K562 (cell line): ENCODE measurements around the gene ATP2A1. TPM values are rescaled to one million over a fixed set of nuclear protein-coding genes. Genes with fewer than 3 reads are reported as not detected.

Source experiments
- CTCF ChIP-seq, 3 experiments: IDR thresholded peaks in 2 of 3; conservative IDR thresholded peaks in 1 of 3; 2 replicates each; pipeline ENCODE4 v1.5.1; 2011 to 2012; ENCODE audit warnings: low read length in 3 of 3, mild to moderate bottlenecking in 3 of 3, control low read depth in 2 of 3, improper control_type of control experiment in 1 of 3, inconsistent platforms in 1 of 3, low read depth in 1 of 3, mixed read lengths in 1 of 3, moderate library complexity in 1 of 3; ENCODE audit not compliant: insufficient read depth in 2 of 3
- DEAF1 ChIP-seq: fragments of 450-650 bp; formaldehyde crosslinking; IDR thresholded peaks from 2 replicates; pipeline ENCODE4 v1.4.0; 2020; ENCODE audit warnings: mild to moderate bottlenecking, moderate library complexity
- EGR1 ChIP-seq: fragments of 450-650 bp; conservative IDR thresholded peaks from 2 replicates; pipeline ENCODE4 v1.6.1; 2017; ENCODE audit warnings: mild to moderate bottlenecking
- EWSR1 ChIP-seq: fragments of 450-650 bp; IDR thresholded peaks from 2 replicates; pipeline ENCODE4 v1.6.1; 2018; ENCODE audit warnings: borderline replicate concordance, mild to moderate bottlenecking, low read depth, moderate library complexity; ENCODE audit not compliant: partially characterized antibody
- KAT2B ChIP-seq: IDR thresholded peaks from one replicate; pipeline ENCODE4 v1.6.1; 2012; ENCODE audit warnings: low read depth, mild to moderate bottlenecking, control low read depth, inconsistent platforms, low read length, moderate library complexity
- MAZ ChIP-seq, 2 experiments: fragments of 450-650 bp in 1 of 2; sonication (generic) in 1 of 2; formaldehyde crosslinking; IDR thresholded peaks in 1 of 2; conservative IDR thresholded peaks in 1 of 2; 2 replicates each; pipeline versions ENCODE4 v1.4.0 to v1.5.0; 2020; ENCODE audit warnings: mild to moderate bottlenecking in 1 of 2, missing genetic modification reagents in 1 of 2
- RAD21 ChIP-seq, 2 experiments: fragments of 250-450 bp in 1 of 2; fragments of 450-650 bp in 1 of 2; sonication (Bioruptor Pico) in 1 of 2; formaldehyde crosslinking in 1 of 2; IDR thresholded peaks in 1 of 2; conservative IDR thresholded peaks in 1 of 2; 2 replicates each; pipeline versions ENCODE4 v1.4.0 to v1.8.0; 2020 to 2022; ENCODE audit warnings: mild to moderate bottlenecking in 2 of 2, moderate library complexity in 1 of 2
- RBFOX2 ChIP-seq: fragments of 200-400 bp; formaldehyde crosslinking; IDR thresholded peaks from 2 replicates; pipeline ENCODE4 v1.6.1; 2017; ENCODE audit warnings: low read depth, mild to moderate bottlenecking, low read length, moderate library complexity
- RBM34 ChIP-seq: fragments of 200-400 bp; formaldehyde crosslinking; IDR thresholded peaks from 2 replicates; pipeline ENCODE4 v1.6.1; 2018; ENCODE audit warnings: low read length, borderline replicate concordance; ENCODE audit not compliant: insufficient read depth
- SMC3 ChIP-seq: conservative IDR thresholded peaks from 2 replicates; pipeline ENCODE4 v1.6.1; 2011; ENCODE audit warnings: low read depth, low read length, improper control_type of control experiment; ENCODE audit not compliant: insufficient read depth
- TAL1 ChIP-seq: fragments of 450-650 bp; IDR thresholded peaks from 2 replicates; pipeline ENCODE4 v1.6.1; 2016; ENCODE audit warnings: mild to moderate bottlenecking
- VEZF1 ChIP-seq: fragments of 200-800 bp; sonication (Bioruptor generic); IDR thresholded peaks from 2 replicates; pipeline ENCODE4 v1.6.1; 2017; ENCODE audit warnings: missing genetic modification characterization, missing compliant biosample characterization
- XRCC5 ChIP-seq: fragments of 200-400 bp; formaldehyde crosslinking; IDR thresholded peaks from 2 replicates; pipeline ENCODE4 v1.6.1; 2017; ENCODE audit warnings: low read depth, mild to moderate bottlenecking, low read length
- YY1 ChIP-seq, 3 experiments: IDR thresholded peaks; 2 replicates each; pipeline ENCODE4 v1.6.1; 2011; ENCODE audit warnings: low read length in 2 of 3, mild to moderate bottlenecking in 2 of 3, moderate library complexity in 2 of 3, borderline replicate concordance in 1 of 3, control low read depth in 1 of 3, low read depth in 1 of 3; ENCODE audit not compliant: insufficient read depth in 3 of 3, insufficient replicate concordance in 2 of 3, control insufficient read depth in 1 of 3, insufficient read length in 1 of 3; ENCODE audit errors: extremely low read depth in 1 of 3
- ZBTB7A ChIP-seq: IDR thresholded peaks from 2 replicates; pipeline ENCODE4 v1.6.1; 2011; ENCODE audit warnings: low read depth, mild to moderate bottlenecking, low read length, moderate library complexity, borderline replicate concordance; ENCODE audit not compliant: control insufficient read depth
- polyA plus RNA-seq, 8 experiments: library from polyadenylated mRNA; depleted of rRNA in 4 of 8; stranded (reverse) in 5 of 8; unstranded in 3 of 8; fragments of >200 nt; fragmentation: Nextera tagmentation in 2 of 8; fragmentation: Illumina TruSeq in 1 of 8; extraction: Ambion mirVana in 2 of 8; extraction: Trizol in 1 of 8; gene quantifications; 2 replicates each; pipeline versions ENCODE4 v1.2.1 to v1.2.3, GENCODE V29; 2011 to 2014; ENCODE audit warnings: inconsistent platforms in 1 of 8, missing spikeins in 1 of 8
- total RNA-seq, 7 experiments: library from RNA; depleted of rRNA in 6 of 7; stranded (reverse); fragments of >200 nt in 6 of 7; fragmentation: Illumina TruSeq in 2 of 7; extraction: Trizol in 2 of 7; gene quantifications; 2 replicates each; pipeline versions ENCODE4 v1.2.1 to v1.2.3, GENCODE V29; 2011 to 2021; ENCODE audit warnings: low replicate concordance in 1 of 7
- TF ChIP-seq, protein P1 (sequence below): fragments of 250-450 bp; sonication (Bioruptor Pico); IDR thresholded peaks from 2 replicates; pipeline ENCODE4 v1.5.0; 2021
- TF ChIP-seq, protein P2 (sequence below): fragments of 250-450 bp; sonication (Bioruptor Pico); IDR thresholded peaks from 2 replicates; pipeline ENCODE4 v1.8.0; 2021; ENCODE audit warnings: borderline replicate concordance, mild to moderate bottlenecking, moderate library complexity; ENCODE audit not compliant: poor library complexity, severe bottlenecking

The ATP2A1 gene
- total and polyA plus RNA-seq, 9 of the 15 experiments (the other 6 are each of a cell fraction or from before 2014, with no cell fraction given) = 0.25 to 2.6 (median 0.65) TPM

DNA sequence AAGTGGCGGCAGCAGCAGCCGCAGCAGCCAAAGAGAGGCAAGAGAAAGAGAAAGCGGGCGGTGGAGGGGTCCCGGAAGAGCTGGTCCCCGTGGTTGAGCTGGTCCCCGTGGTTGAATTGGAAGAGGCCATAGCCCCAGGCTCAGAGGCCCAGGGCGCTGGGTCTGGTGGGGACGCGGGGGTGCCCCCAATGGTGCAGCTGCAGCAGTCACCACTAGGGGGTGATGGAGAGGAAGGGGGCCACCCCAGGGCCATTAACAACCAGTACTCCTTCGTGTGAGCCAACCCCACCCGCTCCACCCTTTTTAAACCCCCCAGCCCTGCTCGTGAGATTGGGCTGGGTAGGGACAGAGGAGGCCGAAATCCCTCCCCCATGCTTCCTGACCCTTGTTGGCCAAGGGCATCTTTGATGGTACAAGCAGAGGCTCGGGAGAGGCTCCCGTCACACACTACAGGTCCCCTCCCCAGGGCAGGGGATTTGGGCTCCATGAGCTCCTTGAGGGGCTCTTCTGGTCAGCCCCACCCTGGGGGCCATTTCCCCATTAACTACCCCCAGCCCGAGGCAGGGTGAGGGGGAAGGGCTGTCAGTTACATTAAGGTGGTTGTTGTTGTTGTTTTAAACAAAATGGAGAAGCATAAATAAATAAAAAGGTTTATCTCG is 4.6 kb upstream of the ATP2A1 start (continued):
- TF ChIP-seq MAZ (CRISPR knock-in tag; conservative IDR thresholded peaks at IDR 0.05 in 1 of 2, IDR thresholded peaks at IDR 0.05 in 1 of 2) (peak; percentile 64 to 78; a peak in 3 of 4 replicates), EGR1 (0 out of 2 replicates have a peak, but pooled peaks have one; percentile 14), EWSR1 (no peak), SMC3 (peak; percentile 60), ZBTB7A (peak; percentile 74; the same call in 1 of the 2 replicates), CTCF (IDR thresholded peaks at IDR 0.05 in 2 of 3, conservative IDR thresholded peaks at IDR 0.05 in 1 of 3; ENCODE audit: insufficient read depth in 2 of 3, low read depth in 1 of 3, low read length in 3 of 3) (peak; percentile 84 to 87 (median 86)), YY1 (IDR thresholded peaks at IDR 0.05; ENCODE audit: borderline replicate concordance in 1 of 3, control insufficient read depth in 1 of 3, extremely low read depth in 1 of 3, insufficient read depth in 3 of 3, insufficient read length in 1 of 3, insufficient replicate concordance in 2 of 3, low read depth in 1 of 3, low read length in 2 of 3) (peak in 2 of 3 experiments; percentile 10 to 53), RBFOX2 (peak; percentile 24; the same call in 1 of the 2 replicates), VEZF1 (CRISPR knock-in tag) (peak; percentile 51; the same call in 1 of the 2 replicates), RBM34 (no peak), KAT2B (no peak), RAD21 (CRISPR knock-in tag; conservative IDR thresholded peaks at IDR 0.05 in 1 of 2, IDR thresholded peaks at IDR 0.05 in 1 of 2) (peak; percentile 42 to 59), TAL1 (no peak), DEAF1 (CRISPR knock-in tag) (peak; percentile 19; the same call in 1 of the 2 replicates), XRCC5 (peak; percentile 77; the same call in 1 of the 2 replicates)
- TF ChIP-seq, protein P1, sequence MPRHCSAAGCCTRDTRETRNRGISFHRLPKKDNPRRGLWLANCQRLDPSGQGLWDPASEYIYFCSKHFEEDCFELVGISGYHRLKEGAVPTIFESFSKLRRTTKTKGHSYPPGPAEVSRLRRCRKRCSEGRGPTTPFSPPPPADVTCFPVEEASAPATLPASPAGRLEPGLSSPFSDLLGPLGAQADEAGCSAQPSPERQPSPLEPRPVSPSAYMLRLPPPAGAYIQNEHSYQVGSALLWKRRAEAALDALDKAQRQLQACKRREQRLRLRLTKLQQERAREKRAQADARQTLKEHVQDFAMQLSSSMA = no peak
- TF ChIP-seq, protein P2, sequence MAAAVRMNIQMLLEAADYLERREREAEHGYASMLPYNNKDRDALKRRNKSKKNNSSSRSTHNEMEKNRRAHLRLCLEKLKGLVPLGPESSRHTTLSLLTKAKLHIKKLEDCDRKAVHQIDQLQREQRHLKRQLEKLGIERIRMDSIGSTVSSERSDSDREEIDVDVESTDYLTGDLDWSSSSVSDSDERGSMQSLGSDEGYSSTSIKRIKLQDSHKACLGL (CRISPR knock-in tag) = no peak
